ENCODE data around the gene ITFG1. TPM values are rescaled to one million over a fixed set of nuclear protein-coding genes. Genes with fewer than 3 reads are reported as not detected.

ITFG1 gene
- total and polyA plus RNA-seq, 9 of the 15 experiments (the other 6 are each of a cell fraction or from before 2014, with no cell fraction given): 17.1 to 83.5 (median 35.8) TPM

- Histone ChIP-seq H3K9me3 (replicated peaks; ENCODE audit: control insufficient read depth, insufficient read depth, low read depth, low read length) (no peaks in the 10 kb centered on the region), H4K20me1 (replicated peaks; ENCODE audit: control insufficient read depth, insufficient read depth, low read length) (no peaks in the 10 kb centered on the region), H3K4me3 (no peak overlapping the region), H3K4me2 (ENCODE audit: insufficient read depth, low read length) (no peak overlapping the region), H2AFZ (ENCODE audit: low read depth, low read length) (no peak overlapping the region), H3K79me2 (ENCODE audit: control insufficient read depth, insufficient read depth, low read length) (no peaks in the 10 kb centered on the region), H3K9ac (ENCODE audit: insufficient read depth in 1 of 2, low read depth in 2 of 2, low read length in 2 of 2) (no peak overlapping the region), H3K36me3 (ENCODE audit: control insufficient read depth, insufficient read depth, low read length) (peaks cover 20% of the 10 kb centered on the region), H3K27ac (ENCODE audit: extremely low read depth, low read depth, low read length) (no peak overlapping the region), H3K4me1 (replicated peaks in 1 of 2; ENCODE audit: control insufficient read depth in 2 of 2, insufficient read depth in 2 of 2, low read length in 2 of 2) (no peaks in the 10 kb centered on the region), H3K27me3 (ENCODE audit: control insufficient read depth in 2 of 2, insufficient read depth in 2 of 2, low read length in 2 of 2) (no peaks in the 10 kb centered on the region), H3K9me1 (ENCODE audit: control insufficient read depth, insufficient read depth, low read length) (no peaks in the 10 kb centered on the region)
- ChIA-PET POLR2A (no interaction called here), CTCF (ENCODE audit: low intra/inter-chr PET ratio) (no interaction called here)
- TF ChIP-seq ZNF766 (CRISPR knock-in tag; conservative IDR thresholded peaks at IDR 0.05): no peak
- no peak for TF ChIP-seq SMARCA5 (IDR thresholded peaks at IDR 0.05)
- TF ChIP-seq HNRNPL (IDR thresholded peaks at IDR 0.05; ENCODE audit: low read depth, low read length): no peak
- TF ChIP-seq CBX2 (IDR thresholded peaks at IDR 0.05; ENCODE audit: insufficient read depth, low read length, poor library complexity, severe bottlenecking): no peak
- TF ChIP-seq MEIS2 (IDR thresholded peaks at IDR 0.05; ENCODE audit: partially characterized antibody): no peak
- TF ChIP-seq CAMTA2 (CRISPR knock-in tag; conservative IDR thresholded peaks at IDR 0.05): no peak
- no peak for TF ChIP-seq KAT2B (IDR thresholded peaks at IDR 0.05; ENCODE audit: low read depth, low read length)
- intact Hi-C loops (cut with micrococcal nuclease) (no loop called here), in situ Hi-C loops (cut with MboI) (no loop called here)
- ATAC-seq (no peak), FAIRE-seq (no peak), DNase-seq (ENCODE audit: extremely low read depth in 1 of 4, low spot score in 3 of 4) (no peak)
- no TSS peak for BruUV-seq (replicated peaks)
- 93% methylated on average over 11 of the region's 11 CpGs for WGBS (ENCODE audit: insufficient coverage, low coverage, missing lambda C conversion rate)
These were observed 200.4 kb downstream of the ITFG1 start for GRCh38 chr16:47260503-47260902.
